ENCODE measurements around the gene NELFA.

GRCh38 chr4:1948232-1948631, 60.5 kb downstream of the NELFA start:
- TF ChIP-seq CTCF (IDR thresholded peaks at IDR 0.05; ENCODE audit: low read depth, low read length) (no peak), EZH2phosphoT487 (IDR thresholded peaks at IDR 0.05; ENCODE audit: low read depth) (no peak)

Data from OCI-LY3 (cell line).